GM19193 (cell line): ENCODE measurements around the gene SGPL1.

Experiments
- POLR2A ChIP-seq: IDR thresholded peaks from 4 replicates; pipeline ENCODE4 v1.6.1; 2011; ENCODE audit not compliant: insufficient read depth, insufficient read length; ENCODE audit errors: extremely low read depth

The SGPL1 gene, protein sequence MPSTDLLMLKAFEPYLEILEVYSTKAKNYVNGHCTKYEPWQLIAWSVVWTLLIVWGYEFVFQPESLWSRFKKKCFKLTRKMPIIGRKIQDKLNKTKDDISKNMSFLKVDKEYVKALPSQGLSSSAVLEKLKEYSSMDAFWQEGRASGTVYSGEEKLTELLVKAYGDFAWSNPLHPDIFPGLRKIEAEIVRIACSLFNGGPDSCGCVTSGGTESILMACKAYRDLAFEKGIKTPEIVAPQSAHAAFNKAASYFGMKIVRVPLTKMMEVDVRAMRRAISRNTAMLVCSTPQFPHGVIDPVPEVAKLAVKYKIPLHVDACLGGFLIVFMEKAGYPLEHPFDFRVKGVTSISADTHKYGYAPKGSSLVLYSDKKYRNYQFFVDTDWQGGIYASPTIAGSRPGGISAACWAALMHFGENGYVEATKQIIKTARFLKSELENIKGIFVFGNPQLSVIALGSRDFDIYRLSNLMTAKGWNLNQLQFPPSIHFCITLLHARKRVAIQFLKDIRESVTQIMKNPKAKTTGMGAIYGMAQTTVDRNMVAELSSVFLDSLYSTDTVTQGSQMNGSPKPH

DNA sequence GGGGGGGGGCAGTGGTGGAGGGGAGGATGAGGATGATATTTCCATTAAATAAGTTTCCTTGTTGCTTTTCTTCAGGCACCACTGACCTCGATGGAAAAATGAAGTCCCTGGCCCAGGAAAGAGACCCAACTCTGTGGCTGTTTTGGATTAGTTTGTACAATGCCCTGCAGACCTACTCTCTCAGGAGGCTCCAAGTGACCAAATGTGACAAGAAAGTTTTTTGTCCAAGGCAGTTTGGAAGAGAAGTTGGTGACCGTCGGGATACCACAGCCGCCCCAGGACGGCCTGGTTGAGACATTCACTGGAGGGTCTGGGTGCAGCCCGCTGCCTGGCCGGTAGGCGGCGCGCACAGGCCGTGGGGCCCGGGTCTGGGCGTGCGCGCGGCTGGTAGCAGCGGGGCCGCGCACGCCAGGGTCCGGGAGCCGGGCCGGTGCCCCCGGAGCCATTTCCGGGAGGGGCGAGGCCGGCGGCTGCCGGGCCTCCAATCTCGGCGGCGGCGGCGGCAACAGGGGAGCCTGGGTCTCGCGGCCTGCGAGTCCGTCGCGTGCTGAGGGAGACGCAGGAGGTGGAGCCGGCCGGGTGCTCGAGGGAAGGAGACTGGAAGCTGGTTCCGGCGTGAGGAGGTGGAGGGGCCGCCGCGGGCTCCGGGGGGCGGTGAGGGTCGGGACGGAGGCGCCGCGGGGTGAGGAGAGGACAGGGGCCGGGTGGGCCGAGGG is at the start of gene SGPL1:
TSS of gene SGPL1 (plus strand) at position 445 of the 716 bp plus-strand sequence. CDS start 906 bp downstream, outside the sequence.
- peak; percentile 63 for TF ChIP-seq POLR2A

- no peak for TF ChIP-seq POLR2A
These were observed 46.6 kb upstream of the SGPL1 start for GRCh38 chr10:70769121-70769520.

GRCh38 chr10:70770001-70770400 is 45.7 kb upstream of the SGPL1 start:
- TF ChIP-seq POLR2A: no peak

- no peak for TF ChIP-seq POLR2A
These were observed 44.2 kb upstream of the SGPL1 start for GRCh38 chr10:70771311-70772194.

DNA sequence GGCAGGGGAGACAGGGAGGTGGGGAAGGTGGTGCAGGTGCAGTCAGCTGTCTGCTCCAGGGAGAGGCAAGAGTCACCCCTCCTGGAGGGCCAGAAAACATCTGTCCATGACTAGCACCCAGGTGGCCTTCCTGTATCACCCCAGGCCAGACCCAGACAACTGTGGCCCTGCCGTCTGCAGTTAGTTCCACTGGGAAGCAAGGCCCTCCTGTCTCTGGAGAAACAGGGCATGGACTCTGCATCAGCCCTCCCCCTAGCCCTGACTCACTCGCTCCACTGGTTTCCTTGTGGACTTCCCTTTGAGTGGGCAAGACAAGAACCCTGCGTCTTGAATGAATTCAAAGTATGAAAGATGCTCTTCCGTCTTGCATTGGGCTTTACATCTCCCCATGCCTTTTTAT is 43.1 kb upstream of the SGPL1 start:
- TF ChIP-seq POLR2A: no peak

DNA sequence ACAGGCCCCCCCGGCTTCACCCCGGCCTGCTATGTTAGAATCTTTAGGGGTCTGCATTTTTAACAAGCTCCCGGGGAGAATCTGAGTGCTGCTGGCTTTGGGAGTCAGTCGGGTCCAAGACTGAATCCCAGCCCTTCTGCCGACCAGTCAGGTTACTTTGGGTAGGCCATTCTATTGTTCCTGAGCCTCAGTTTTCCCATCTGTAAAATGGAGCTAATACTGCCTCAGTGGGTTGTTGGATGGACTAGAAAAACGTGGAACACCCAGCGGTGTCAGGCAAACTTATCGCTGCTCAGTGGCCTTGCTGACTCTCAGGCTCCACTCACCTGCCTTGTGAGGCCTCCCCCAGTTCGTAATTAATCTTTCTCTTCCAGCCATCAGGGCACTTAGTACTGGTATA is 42.3 kb upstream of the SGPL1 start:
- no peak for TF ChIP-seq POLR2A

DNA sequence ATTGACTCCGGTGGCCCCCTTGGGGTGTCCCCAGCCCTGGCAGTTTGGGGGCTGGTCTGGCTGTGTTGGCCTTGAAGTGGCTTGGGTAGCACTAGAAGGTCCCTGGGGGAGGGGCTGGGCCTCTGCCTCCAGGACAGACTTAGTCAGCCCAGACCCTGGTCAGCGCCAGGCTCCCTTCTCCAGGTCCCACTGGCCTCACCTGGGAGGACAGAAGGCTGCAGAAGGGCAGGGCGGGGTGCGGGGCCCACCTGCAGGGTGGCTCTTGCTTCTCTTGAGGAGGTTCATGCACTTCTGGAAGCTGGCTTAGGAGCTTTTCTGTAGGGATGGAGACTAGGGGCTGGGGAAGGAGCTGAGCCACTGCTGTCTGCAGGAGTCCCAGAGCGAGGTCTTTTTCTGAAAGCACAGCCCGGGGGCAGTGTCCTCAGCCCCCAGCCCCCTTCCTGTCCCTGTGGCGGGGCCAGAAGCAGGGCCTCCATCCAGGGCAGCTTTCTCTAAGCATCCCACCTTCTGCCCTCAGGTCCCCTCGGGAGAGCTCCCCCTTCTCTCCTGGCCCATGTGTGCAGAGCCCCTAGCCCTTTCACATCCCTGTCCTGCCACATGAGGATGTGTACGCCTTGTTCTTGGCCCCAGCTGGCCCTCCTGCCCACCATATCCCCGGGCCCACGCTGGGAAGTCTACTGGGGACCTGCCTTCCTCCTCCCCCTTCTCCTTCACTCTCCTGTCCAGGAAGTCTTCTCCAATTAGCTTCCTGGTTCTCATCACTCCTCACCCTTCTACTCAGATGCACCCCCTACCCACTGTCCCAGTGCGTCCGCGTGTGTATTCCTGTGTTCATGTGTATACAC is 41.6 kb upstream of the SGPL1 start:
- no peak for TF ChIP-seq POLR2A

- TF ChIP-seq POLR2A: no peak
These were observed 40.7 kb upstream of the SGPL1 start for GRCh38 chr10:70774810-70775678.

GRCh38 chr10:70775679-70776454 is 39.9 kb upstream of the SGPL1 start:
- TF ChIP-seq POLR2A: no peak

DNA sequence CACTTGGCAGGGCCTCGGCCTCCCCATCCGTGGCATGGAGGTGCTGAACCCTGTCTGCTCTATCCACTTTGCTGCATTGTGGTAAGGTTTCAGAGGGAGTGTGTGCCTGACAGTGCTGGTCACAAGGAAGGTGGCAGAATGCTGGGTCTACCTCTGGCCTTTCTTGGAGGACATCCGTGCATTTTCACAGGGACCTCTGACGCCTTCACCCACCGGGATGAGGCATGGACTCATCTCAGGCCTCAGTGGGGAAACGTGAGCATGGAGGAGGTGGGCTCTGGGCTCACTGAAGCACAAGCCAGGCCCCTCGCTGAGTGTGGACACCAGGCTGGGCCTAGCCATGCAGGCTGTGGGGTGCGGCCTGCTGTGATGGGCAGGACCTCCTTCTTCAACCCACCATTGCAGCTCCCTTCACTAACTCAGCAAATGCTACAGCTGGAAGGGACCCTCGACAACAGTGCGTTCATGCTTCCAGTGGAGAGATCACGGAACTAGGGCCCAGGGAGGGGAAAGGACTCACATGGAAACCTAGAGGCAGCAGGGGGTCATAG is 39.2 kb upstream of the SGPL1 start:
- no peak for TF ChIP-seq POLR2A

DNA sequence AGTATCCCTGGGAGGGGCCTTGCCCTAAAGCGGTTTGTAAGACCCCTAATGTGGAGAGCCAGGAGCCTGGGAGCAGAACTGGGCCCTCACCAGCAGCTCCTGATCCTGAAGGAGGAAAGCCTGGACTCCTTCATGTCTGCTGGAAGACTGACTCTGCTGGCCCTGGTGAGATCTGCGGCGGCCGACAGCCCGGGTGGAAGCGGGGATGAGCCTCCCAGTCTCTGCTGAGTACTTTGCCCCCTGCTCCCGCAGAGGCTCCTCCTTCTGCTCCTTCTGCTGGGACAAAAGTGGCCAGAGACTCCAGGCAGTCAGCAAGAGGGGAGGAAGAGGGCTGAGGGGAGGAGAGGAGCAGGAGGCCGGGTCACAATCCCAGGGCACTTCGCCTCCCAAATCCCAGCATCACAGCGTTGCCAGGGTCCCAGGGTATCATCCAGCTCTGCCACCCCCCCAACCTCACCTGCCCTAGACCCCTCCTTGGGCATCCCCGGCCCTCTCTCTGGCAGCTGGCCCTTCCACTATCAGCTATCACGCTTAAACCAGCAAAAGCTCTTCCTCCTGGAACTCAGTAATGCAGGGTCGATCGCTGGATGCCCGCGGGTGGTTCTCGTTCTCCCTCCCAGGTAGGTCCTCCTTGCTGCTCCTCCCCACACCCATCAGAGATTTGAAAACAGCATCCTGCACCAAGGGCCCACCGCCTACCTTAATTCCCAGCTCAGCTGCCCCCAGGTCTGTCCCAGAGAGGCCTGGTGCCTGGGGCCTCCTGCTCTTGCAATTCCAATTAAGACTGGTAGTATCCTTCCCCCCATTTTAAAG is 38.5 kb upstream of the SGPL1 start:
- TF ChIP-seq POLR2A: no peak
